Activated naive CD8-positive, alpha-beta T cell (primary cell): ENCODE results near the gene PCBP1.
"Not testable (repeated sequence)": the region's sequence is repeated elsewhere in the genome, so short reads cannot be mapped to it uniquely, and the experiment has no call there.

Experiments used
- H3K27ac Mint-ChIP-seq: one replicate; pipeline ENCODE4 v1.8.0; 2021; ENCODE audit warnings: mixed read lengths
- H3K27me3 Mint-ChIP-seq: one replicate; pipeline ENCODE4 v1.8.0; 2021; ENCODE audit warnings: mixed read lengths
- H3K36me3 Mint-ChIP-seq: one replicate; pipeline ENCODE4 v1.8.0; 2021; ENCODE audit warnings: mixed read lengths
- H3K4me1 Mint-ChIP-seq: one replicate; pipeline ENCODE4 v1.8.0; 2021; ENCODE audit warnings: low read depth, mixed read lengths
- H3K4me3 Mint-ChIP-seq: one replicate; pipeline ENCODE4 v1.8.0; 2021; ENCODE audit warnings: mild to moderate bottlenecking, mixed read lengths
- H3K9me3 Mint-ChIP-seq: one replicate; pipeline ENCODE4 v1.8.0; 2021; ENCODE audit warnings: low read depth, mixed read lengths

The PCBP1 gene

DNA sequence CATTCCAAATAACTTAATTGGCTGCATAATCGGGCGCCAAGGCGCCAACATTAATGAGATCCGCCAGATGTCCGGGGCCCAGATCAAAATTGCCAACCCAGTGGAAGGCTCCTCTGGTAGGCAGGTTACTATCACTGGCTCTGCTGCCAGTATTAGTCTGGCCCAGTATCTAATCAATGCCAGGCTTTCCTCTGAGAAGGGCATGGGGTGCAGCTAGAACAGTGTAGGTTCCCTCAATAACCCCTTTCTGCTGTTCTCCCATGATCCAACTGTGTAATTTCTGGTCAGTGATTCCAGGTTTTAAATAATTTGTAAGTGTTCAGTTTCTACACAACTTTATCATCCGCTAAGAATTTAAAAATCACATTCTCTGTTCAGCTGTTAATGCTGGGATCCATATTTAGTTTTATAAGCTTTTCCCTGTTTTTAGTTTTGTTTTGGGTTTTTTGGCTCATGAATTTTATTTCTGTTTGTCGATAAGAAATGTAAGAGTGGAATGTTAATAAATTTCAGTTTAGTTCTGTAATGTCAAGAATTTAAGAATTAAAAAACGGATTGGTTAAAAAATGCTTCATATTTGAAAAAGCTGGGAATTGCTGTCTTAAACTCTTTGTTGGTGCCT lies 1.4 kb downstream of the PCBP1 start:
- H3K27me3 Mint-ChIP-seq: no peaks in the 10 kb centered on the region
- H3K4me1 Mint-ChIP-seq: peaks cover 53% of the 10 kb centered on the region
- H3K9me3 Mint-ChIP-seq: no peaks in the 10 kb centered on the region
- peak overlapping the region; percentile 99 for H3K4me3 Mint-ChIP-seq
- peak overlapping the region; percentile 99 for H3K27ac Mint-ChIP-seq
- peaks cover 25% of the 10 kb centered on the region for H3K36me3 Mint-ChIP-seq

- Mint-ChIP-seq H3K9me3 (no peaks in the 10 kb centered on the region), H3K27me3 (no peaks in the 10 kb centered on the region), H3K27ac (peak overlapping the region; percentile 99), H3K4me1 (peaks cover 52% of the 10 kb centered on the region), H3K4me3 (peak overlapping the region; percentile 99), H3K36me3 (peaks cover 25% of the 10 kb centered on the region)
Observed at GRCh38 chr2:70089220-70089982, 2.1 kb downstream of the PCBP1 start.

- Mint-ChIP-seq H3K27ac (peak overlapping the region; percentile 99), H3K4me3 (peak overlapping the region; percentile 99), H3K36me3 (peaks cover 27% of the 10 kb centered on the region), H3K9me3 (no peaks in the 10 kb centered on the region), H3K4me1 (peaks cover 54% of the 10 kb centered on the region), H3K27me3 (no peaks in the 10 kb centered on the region)
Observed at GRCh38 chr2:70089983-70090525, 2.8 kb downstream of the PCBP1 start.

- peak overlapping the region; percentile 99 for H3K4me3 Mint-ChIP-seq
- peaks cover 27% of the 10 kb centered on the region for H3K36me3 Mint-ChIP-seq
- no peaks in the 10 kb centered on the region for H3K9me3 Mint-ChIP-seq
- no peaks in the 10 kb centered on the region for H3K27me3 Mint-ChIP-seq
- H3K4me1 Mint-ChIP-seq: peaks cover 53% of the 10 kb centered on the region
- H3K27ac Mint-ChIP-seq: peak overlapping the region; percentile 99
Observed at GRCh38 chr2:70090706-70091334, 3.5 kb downstream of the PCBP1 start.

DNA sequence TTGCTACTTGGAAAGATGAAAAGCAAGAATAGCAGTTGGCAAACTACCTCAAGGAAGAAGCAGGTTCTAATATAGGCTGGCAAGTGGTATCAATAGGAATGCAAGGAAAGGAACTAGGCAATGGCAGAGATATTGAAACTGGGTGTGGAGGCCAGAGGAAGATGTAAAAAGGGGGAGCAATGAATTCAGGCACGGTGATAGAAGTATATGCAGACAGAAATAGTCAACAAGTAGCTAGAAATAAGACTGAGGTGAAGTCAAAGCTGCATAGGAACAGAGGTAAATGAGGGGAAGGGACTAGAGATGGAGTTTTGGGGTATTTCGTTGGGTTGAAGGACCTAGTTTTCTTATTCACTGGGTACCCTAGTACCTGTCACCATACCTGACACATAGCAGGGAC lies 4.1 kb downstream of the PCBP1 start:
- Mint-ChIP-seq H3K4me3 (peak overlapping the region; percentile 76), H3K27me3 (no peaks in the 10 kb centered on the region), H3K36me3 (peaks cover 27% of the 10 kb centered on the region), H3K4me1 (peaks cover 51% of the 10 kb centered on the region), H3K9me3 (no peaks in the 10 kb centered on the region), H3K27ac (peak overlapping the region; percentile 99)

GRCh38 chr2:70091816-70092215 lies 4.5 kb downstream of the PCBP1 start:
- H3K4me3 Mint-ChIP-seq: peak overlapping the region; percentile 76
- peaks cover 27% of the 10 kb centered on the region for H3K36me3 Mint-ChIP-seq
- H3K4me1 Mint-ChIP-seq: peaks cover 51% of the 10 kb centered on the region
- H3K9me3 Mint-ChIP-seq: no peaks in the 10 kb centered on the region
- H3K27me3 Mint-ChIP-seq: no peaks in the 10 kb centered on the region
- peak overlapping the region; percentile 99 for H3K27ac Mint-ChIP-seq

GRCh38 chr2:70092576-70093243 lies 5.4 kb downstream of the PCBP1 start:
- H3K4me3 Mint-ChIP-seq, H3K27me3 Mint-ChIP-seq, H3K27ac Mint-ChIP-seq, H3K9me3 Mint-ChIP-seq: not testable (repeated sequence)
- H3K4me1 Mint-ChIP-seq: peaks cover 51% of the 10 kb centered on the region
- H3K36me3 Mint-ChIP-seq: peaks cover 25% of the 10 kb centered on the region

GRCh38 chr2:70094171-70094977 lies 7.1 kb downstream of the PCBP1 start:
- Mint-ChIP-seq H3K4me1 (peaks cover 57% of the 10 kb centered on the region), H3K36me3 (peaks cover 11% of the 10 kb centered on the region), H3K4me3 (peak overlapping the region; percentile 78), H3K27me3 (no peaks in the 10 kb centered on the region), H3K27ac (peak overlapping the region; percentile 98), H3K9me3 (no peaks in the 10 kb centered on the region)

DNA sequence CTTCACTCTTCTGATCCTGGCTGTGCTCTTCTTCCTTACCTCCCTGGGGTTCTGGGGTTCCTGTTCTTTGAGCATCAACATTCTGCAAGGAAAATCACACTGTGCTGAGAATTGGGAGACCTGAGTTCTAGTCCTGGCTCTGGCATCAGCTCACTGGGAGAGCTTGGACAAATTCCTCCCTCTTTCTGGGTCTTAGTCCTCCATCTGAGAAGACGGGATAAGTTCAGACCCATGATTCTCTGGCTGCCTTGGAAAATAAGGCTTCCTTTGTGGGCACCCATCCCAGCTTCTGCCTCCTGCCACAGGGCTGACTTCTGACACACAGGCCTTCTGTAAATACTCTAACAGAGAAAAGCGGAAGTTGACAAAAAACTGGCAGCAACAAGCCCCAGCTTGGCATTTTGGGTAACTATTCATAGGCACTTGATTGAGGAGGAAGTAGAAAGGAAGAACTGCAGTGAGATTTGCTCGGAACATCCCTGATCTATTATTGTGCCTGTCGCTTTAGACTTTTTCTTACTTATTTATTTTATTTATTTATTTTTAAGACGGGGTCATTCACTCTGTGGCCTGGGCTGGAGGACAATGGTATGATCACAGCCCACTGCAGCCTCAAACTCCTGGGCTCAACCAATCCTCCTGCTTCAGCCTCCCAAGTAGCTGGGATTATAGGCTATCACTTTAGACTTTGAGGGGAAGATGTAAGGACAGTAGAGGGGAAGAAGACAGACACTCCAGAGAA lies 7.9 kb downstream of the PCBP1 start:
- Mint-ChIP-seq H3K27ac (peak overlapping the region; percentile 98), H3K36me3 (peaks cover 7% of the 10 kb centered on the region), H3K4me3 (peak overlapping the region; percentile 78), H3K27me3 (no peaks in the 10 kb centered on the region), H3K9me3 (no peaks in the 10 kb centered on the region), H3K4me1 (peaks cover 53% of the 10 kb centered on the region)

GRCh38 chr2:70095720-70096670 lies 8.7 kb downstream of the PCBP1 start:
- H3K4me1 Mint-ChIP-seq: peaks cover 46% of the 10 kb centered on the region
- H3K27ac Mint-ChIP-seq: peak overlapping the region; percentile 98
- peaks cover 7% of the 10 kb centered on the region for H3K36me3 Mint-ChIP-seq
- peak overlapping the region; percentile 78 for H3K4me3 Mint-ChIP-seq
- H3K27me3 Mint-ChIP-seq: no peaks in the 10 kb centered on the region
- H3K9me3 Mint-ChIP-seq: no peaks in the 10 kb centered on the region

DNA sequence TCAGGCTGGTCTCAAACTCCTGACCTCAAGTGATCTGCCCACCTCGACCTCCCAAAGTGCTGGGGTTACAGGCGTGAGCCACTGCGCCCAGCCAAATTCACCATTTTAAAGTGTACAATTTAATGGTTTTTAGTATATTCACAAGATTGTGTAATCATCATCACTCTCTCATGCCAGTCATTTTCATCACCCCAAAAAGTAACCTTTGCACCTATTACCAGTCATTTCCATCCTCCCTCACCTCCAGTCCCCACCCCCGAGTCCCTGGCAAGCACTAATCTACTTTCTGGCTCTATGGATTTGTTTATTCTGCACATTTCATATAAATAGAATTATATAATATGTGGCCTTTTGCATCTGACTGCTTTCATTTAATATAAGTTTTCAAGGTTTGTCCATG lies 10.8 kb downstream of the PCBP1 start:
- no peaks in the 10 kb centered on the region for H3K27me3 Mint-ChIP-seq
- no peak overlapping the region for H3K4me3 Mint-ChIP-seq

GRCh38 chr2:70099270-70099669 lies 12.0 kb downstream of the PCBP1 start:
- no peak overlapping the region for H3K4me3 Mint-ChIP-seq
- peaks cover 4% of the 10 kb centered on the region for H3K36me3 Mint-ChIP-seq
- no peak overlapping the region for H3K27ac Mint-ChIP-seq
- no peaks in the 10 kb centered on the region for H3K27me3 Mint-ChIP-seq
- H3K9me3 Mint-ChIP-seq: no peaks in the 10 kb centered on the region
- H3K4me1 Mint-ChIP-seq: peaks cover 40% of the 10 kb centered on the region

More for the DNA sequence above, 10.8 kb downstream of the PCBP1 start:
- H3K27ac Mint-ChIP-seq: peak overlapping the region; percentile 42
- H3K4me1 Mint-ChIP-seq: peaks cover 38% of the 10 kb centered on the region
- H3K9me3 Mint-ChIP-seq: no peaks in the 10 kb centered on the region
- peaks cover 7% of the 10 kb centered on the region for H3K36me3 Mint-ChIP-seq

GRCh38 chr2:70101174-70101573 lies 13.9 kb downstream of the PCBP1 start:
- no peaks in the 10 kb centered on the region for H3K27me3 Mint-ChIP-seq
- H3K9me3 Mint-ChIP-seq: no peaks in the 10 kb centered on the region
- H3K27ac Mint-ChIP-seq: peak overlapping the region; percentile 75
- H3K36me3 Mint-ChIP-seq: no peaks in the 10 kb centered on the region
- peaks cover 35% of the 10 kb centered on the region for H3K4me1 Mint-ChIP-seq
- no peak overlapping the region for H3K4me3 Mint-ChIP-seq
